MM.1S (cell line): ENCODE measurements around the gene ASPDH.

ENCODE experiments used
- DNase-seq: peaks from one replicate; pipeline ENCODE4 v3.0.0-alpha.2; 2015
- H2AFZ ChIP-seq: fragments of 300-600 bp; sonication (generic); 2 replicates; pipeline ENCODE4 v1.6.0; 2016; ENCODE audit warnings: antibody characterized with exemption, low read length
- H3F3A ChIP-seq: fragments of 300-600 bp; sonication (generic); 2 replicates; pipeline ENCODE4 v1.6.1; 2016; ENCODE audit warnings: mild to moderate bottlenecking, antibody characterized with exemption, low read length, moderate library complexity, mixed read lengths; ENCODE audit not compliant: insufficient read depth
- H3K27ac ChIP-seq: fragments of 300-600 bp; sonication (generic); 2 replicates; pipeline ENCODE4 v1.5.1; 2016; ENCODE audit warnings: mild to moderate bottlenecking, low read length
- H3K27me3 ChIP-seq: fragments of 300-600 bp; sonication (generic); replicated peaks from 2 replicates; pipeline ENCODE4 v1.6.0; 2016; ENCODE audit warnings: low read length; ENCODE audit not compliant: insufficient read depth
- H3K36me3 ChIP-seq: fragments of 300-600 bp; sonication (generic); replicated peaks from 2 replicates; pipeline ENCODE4 v1.6.1; 2016; ENCODE audit warnings: mild to moderate bottlenecking, low read length, mixed read lengths; ENCODE audit not compliant: insufficient read depth
- H3K4me1 ChIP-seq: fragments of 300-600 bp; sonication (generic); 2 replicates; pipeline ENCODE4 v1.6.1; 2016; ENCODE audit warnings: low read length, mixed read lengths
- H3K4me2 ChIP-seq: fragments of 300-600 bp; sonication (generic); 2 replicates; pipeline ENCODE4 v1.6.0; 2016; ENCODE audit warnings: low read depth, low read length
- H3K4me3 ChIP-seq: fragments of 300-600 bp; sonication (generic); 2 replicates; pipeline ENCODE4 v1.5.1; 2016; ENCODE audit warnings: low read length, mixed read lengths
- H3K79me2 ChIP-seq: fragments of 300-600 bp; sonication (generic); 2 replicates; pipeline ENCODE4 v1.6.1; 2016; ENCODE audit warnings: mixed run types, low read length, mixed read lengths
- H3K9ac ChIP-seq: fragments of 300-600 bp; sonication (generic); 2 replicates; pipeline ENCODE4 v1.6.1; 2016; ENCODE audit warnings: low read length, mixed read lengths
- H3K9me2 ChIP-seq: fragments of 300-600 bp; sonication (generic); replicated peaks from 2 replicates; pipeline ENCODE4 v1.6.1; 2016; ENCODE audit warnings: mild to moderate bottlenecking, low read length, mixed read lengths; ENCODE audit not compliant: insufficient read depth
- H3K9me3 ChIP-seq: fragments of 300-600 bp; sonication (generic); replicated peaks from 2 replicates; pipeline ENCODE4 v1.6.1; 2016; ENCODE audit warnings: mild to moderate bottlenecking, low read length, mixed read lengths; ENCODE audit not compliant: insufficient read depth
- H4K20me1 ChIP-seq: fragments of 300-600 bp; sonication (generic); 2 replicates; pipeline ENCODE4 v1.6.1; 2016; ENCODE audit warnings: mild to moderate bottlenecking, low read length, moderate library complexity, mixed read lengths; ENCODE audit not compliant: insufficient read depth
- CTCF ChIP-seq: fragments of 300-600 bp; sonication (generic); IDR thresholded peaks from 2 replicates; pipeline ENCODE4 v1.5.1; 2016; ENCODE audit warnings: antibody characterized with exemption, low read length, mixed read lengths
- EZH2 ChIP-seq: fragments of 300-600 bp; sonication (generic); optimal IDR thresholded peaks from 2 replicates; pipeline ENCODE3; 2017; ENCODE audit warnings: low read depth, mild to moderate bottlenecking, antibody characterized with exemption, low read length, mixed read lengths
- EZH2phosphoT487 ChIP-seq: fragments of 300-600 bp; sonication (generic); IDR thresholded peaks from 2 replicates; pipeline ENCODE4 v1.6.1; 2018; ENCODE audit warnings: antibody characterized with exemption, low read length

Gene ASPDH

GRCh38 chr19:50552540-50552939 lies 38.8 kb upstream of the ASPDH start:
- H3K27ac ChIP-seq, result no peak overlapping the region
- no peaks in the 10 kb centered on the region for H3K9me2 ChIP-seq
- no peaks in the 10 kb centered on the region for H3F3A ChIP-seq
- no peaks in the 10 kb centered on the region for H3K4me1 ChIP-seq
- no peak overlapping the region for H3K4me2 ChIP-seq
- no peak overlapping the region for H2AFZ ChIP-seq
- H3K9me3 ChIP-seq, result no peaks in the 10 kb centered on the region
- DNase-seq, result no peak
- no peaks in the 10 kb centered on the region for H3K36me3 ChIP-seq
- H3K27me3 ChIP-seq, result peaks cover 91% of the 10 kb centered on the region
- no peaks in the 10 kb centered on the region for H3K79me2 ChIP-seq
- H3K4me3 ChIP-seq, result no peak overlapping the region
- no peak overlapping the region for H3K9ac ChIP-seq
- H4K20me1 ChIP-seq, result no peaks in the 10 kb centered on the region
- TF ChIP-seq EZH2phosphoT487 (no peak), CTCF (no peak), EZH2 (no peak)

- H3K27me3 ChIP-seq, result peaks cover 92% of the 10 kb centered on the region
- no peak overlapping the region for H3K4me2 ChIP-seq
- H3K79me2 ChIP-seq, result no peaks in the 10 kb centered on the region
- no peaks in the 10 kb centered on the region for H3F3A ChIP-seq
- no peaks in the 10 kb centered on the region for H3K9me3 ChIP-seq
- no peaks in the 10 kb centered on the region for H4K20me1 ChIP-seq
- TF ChIP-seq EZH2 (no peak), CTCF (no peak), EZH2phosphoT487 (no peak)
- H3K36me3 ChIP-seq, result no peaks in the 10 kb centered on the region
- H3K9me2 ChIP-seq, result no peaks in the 10 kb centered on the region
- no peak overlapping the region for H2AFZ ChIP-seq
- H3K27ac ChIP-seq, result no peak overlapping the region
- DNase-seq, result no peak
- H3K4me1 ChIP-seq, result no peaks in the 10 kb centered on the region
- no peak overlapping the region for H3K4me3 ChIP-seq
- H3K9ac ChIP-seq, result no peak overlapping the region
Measured at GRCh38 chr19:50551715-50552187, 38.0 kb upstream of the ASPDH start.

GRCh38 chr19:50551034-50551714 lies 37.5 kb upstream of the ASPDH start:
- H3F3A ChIP-seq, result no peaks in the 10 kb centered on the region

More at GRCh38 chr19:50551034-50551714, 37.5 kb upstream of the ASPDH start:
- H3K9me2 ChIP-seq, result no peaks in the 10 kb centered on the region
- no peak overlapping the region for H3K4me3 ChIP-seq
- no peak overlapping the region for H3K27ac ChIP-seq
- TF ChIP-seq EZH2 (no peak), CTCF (no peak), EZH2phosphoT487 (no peak)
- peaks cover 93% of the 10 kb centered on the region for H3K27me3 ChIP-seq
- no peaks in the 10 kb centered on the region for H3K4me1 ChIP-seq
- H3K4me2 ChIP-seq, result no peak overlapping the region
- DNase-seq, result no peak
- no peak overlapping the region for H2AFZ ChIP-seq
- no peaks in the 10 kb centered on the region for H4K20me1 ChIP-seq
- no peak overlapping the region for H3K9ac ChIP-seq
- no peaks in the 10 kb centered on the region for H3K79me2 ChIP-seq
- no peaks in the 10 kb centered on the region for H3K36me3 ChIP-seq
- H3K9me3 ChIP-seq, result no peaks in the 10 kb centered on the region
